Cardiac fibroblast (primary cell): Measurements from ENCODE around the gene RHOBTB3.
A peak's percentile ranks its signal among the peaks of the same experiment; 100 is the strongest.

Source experiments
- DNase-seq, 2 donors: peaks; one replicate each; pipeline versions ENCODE4 v3.0.0 to v3.0.0-alpha.2; 2010; ENCODE audit warnings: low read depth in 2 of 2
- H3K4me3 ChIP-seq, 2 donors: replicated peaks in 1 of 2; 1 replicate in 1 of 2; 2 replicates in 1 of 2; pipeline ENCODE4 v1.5.1; 2011; ENCODE audit warnings: low read depth in 2 of 2, low read length in 2 of 2, mild to moderate bottlenecking in 2 of 2, moderate library complexity in 1 of 2
- TF ChIP-seq, protein P1 (sequence below): IDR thresholded peaks from one replicate; pipeline ENCODE4 v1.5.1; 2011; ENCODE audit warnings: low read depth, mild to moderate bottlenecking, low read length, inconsistent platforms

RHOBTB3 gene

DNA sequence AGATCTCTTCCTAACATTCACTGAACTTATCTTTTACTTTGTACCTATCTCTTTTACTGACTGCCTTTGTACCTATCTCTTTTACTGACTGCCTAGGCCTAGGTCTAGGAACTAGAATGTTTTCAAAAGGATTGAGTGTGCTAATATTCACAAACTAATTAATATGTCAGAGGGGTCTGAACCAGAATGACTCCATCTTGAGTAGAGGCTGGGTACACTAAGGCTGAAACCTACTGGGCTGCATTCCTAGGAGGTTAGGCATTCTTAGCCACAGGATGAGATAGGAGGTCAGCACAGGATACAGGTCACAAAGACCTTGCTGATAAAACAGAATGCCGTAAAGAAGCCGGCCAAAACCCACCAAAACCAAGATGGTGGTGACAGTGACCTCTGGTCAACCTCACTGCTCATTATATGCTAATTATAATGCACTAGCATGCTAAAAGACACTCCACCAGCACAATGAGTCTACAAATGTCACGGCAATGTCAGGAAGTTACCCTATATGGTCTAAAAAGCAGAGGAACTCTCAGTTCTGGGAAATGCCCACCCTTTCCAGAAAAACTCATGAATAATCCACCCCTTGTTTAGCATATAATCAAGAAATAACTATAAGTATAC lies 2.5 kb upstream of the RHOBTB3 start:
- no peak overlapping the region for H3K4me3 ChIP-seq
- DNase-seq = peak; percentile 59 to 66
- TF ChIP-seq, protein P1, sequence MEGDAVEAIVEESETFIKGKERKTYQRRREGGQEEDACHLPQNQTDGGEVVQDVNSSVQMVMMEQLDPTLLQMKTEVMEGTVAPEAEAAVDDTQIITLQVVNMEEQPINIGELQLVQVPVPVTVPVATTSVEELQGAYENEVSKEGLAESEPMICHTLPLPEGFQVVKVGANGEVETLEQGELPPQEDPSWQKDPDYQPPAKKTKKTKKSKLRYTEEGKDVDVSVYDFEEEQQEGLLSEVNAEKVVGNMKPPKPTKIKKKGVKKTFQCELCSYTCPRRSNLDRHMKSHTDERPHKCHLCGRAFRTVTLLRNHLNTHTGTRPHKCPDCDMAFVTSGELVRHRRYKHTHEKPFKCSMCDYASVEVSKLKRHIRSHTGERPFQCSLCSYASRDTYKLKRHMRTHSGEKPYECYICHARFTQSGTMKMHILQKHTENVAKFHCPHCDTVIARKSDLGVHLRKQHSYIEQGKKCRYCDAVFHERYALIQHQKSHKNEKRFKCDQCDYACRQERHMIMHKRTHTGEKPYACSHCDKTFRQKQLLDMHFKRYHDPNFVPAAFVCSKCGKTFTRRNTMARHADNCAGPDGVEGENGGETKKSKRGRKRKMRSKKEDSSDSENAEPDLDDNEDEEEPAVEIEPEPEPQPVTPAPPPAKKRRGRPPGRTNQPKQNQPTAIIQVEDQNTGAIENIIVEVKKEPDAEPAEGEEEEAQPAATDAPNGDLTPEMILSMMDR = no peak

GRCh38 chr5:95729115-95730010 lies 1.8 kb upstream of the RHOBTB3 start:
- H3K4me3 ChIP-seq = no peak overlapping the region
- TF ChIP-seq, protein P1 = no peak
- DNase-seq = no peak

- TF ChIP-seq, protein P1 = no peak
- DNase-seq = peak in 1 of 2 donors; percentile 48
- peak overlapping the region; percentile 91 to 93 for H3K4me3 ChIP-seq
Measured at GRCh38 chr5:95730011-95730700, 980 bp upstream of the RHOBTB3 start.

GRCh38 chr5:95731571-95732554 lies 727 bp downstream of the RHOBTB3 start:
- TF ChIP-seq, protein P1 = no peak
- DNase-seq = peak; percentile 49 to 51
- H3K4me3 ChIP-seq = peak overlapping the region; percentile 91 to 93

GRCh38 chr5:95733107-95733665 lies 2.0 kb downstream of the RHOBTB3 start:
- no peak for DNase-seq
- TF ChIP-seq, protein P1 = no peak
- H3K4me3 ChIP-seq = peak overlapping the region; percentile 91 to 93
